ENCODE data around the gene NPW.

DNA sequence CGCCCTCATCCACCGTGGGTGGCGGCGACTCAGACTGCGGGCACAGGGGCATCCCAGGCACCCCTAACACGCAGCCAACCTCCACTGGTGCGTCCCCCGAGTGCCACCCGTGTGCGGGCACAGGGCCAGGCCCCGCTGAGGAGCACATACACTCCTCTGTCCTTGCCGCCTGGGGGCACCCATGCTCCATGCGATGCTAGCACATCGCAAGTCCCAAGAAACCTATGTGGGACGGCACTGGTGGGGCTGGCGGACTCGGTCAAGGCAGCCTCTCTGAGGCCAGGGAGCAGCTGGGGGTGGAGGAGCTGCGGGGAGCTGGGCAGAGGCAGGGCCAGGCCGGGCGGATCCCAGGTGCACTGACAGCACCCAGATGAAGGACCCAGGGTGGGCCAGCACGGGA is 13.9 kb upstream of the NPW start:
- TF ChIP-seq CTCF (IDR thresholded peaks at IDR 0.05; ENCODE audit: low read depth, low read length, poor library complexity, severe bottlenecking): no peak
- TF ChIP-seq EZH2phosphoT487 (IDR thresholded peaks at IDR 0.05; ENCODE audit: borderline replicate concordance, low read length): no peak

Measured in DOHH2 (cell line).